WTC11 (cell line): Measurements from ENCODE around the gene GPR158. TPM values are rescaled to one million over a fixed set of nuclear protein-coding genes. Genes with fewer than 3 reads are reported as not detected.

Experiments used
- ATAC-seq: fragments of 200-7000 bp; cut with Tn5 transposase; 2 replicates; pipeline ENCODE4 v1.10.0; 2021; ENCODE audit warnings: mild to moderate bottlenecking, moderate library complexity
- CTCF ChIA-PET: fragments of 300-600 bp; sonication (Branson Sonifier 250); formaldehyde crosslinking; loops from one replicate; lab custom pipeline; 2021; ENCODE audit warnings: antibody characterized with exemption; lab: Charles Lee
- POLR2A ChIA-PET: fragments of 350-600 bp; sonication (Branson Sonifier 250); formaldehyde crosslinking; loops from one replicate; lab custom pipeline; 2021; ENCODE audit warnings: antibody characterized with exemption; lab: Charles Lee
- DNase-seq: peaks from one replicate; pipeline ENCODE4 v3.0.0; 2021; ENCODE audit warnings: low spot score
- H3K27ac Mint-ChIP-seq: 2 replicates; pipeline ENCODE4 v1.8.0; 2021; ENCODE audit warnings: mixed read lengths
- H3K27me3 Mint-ChIP-seq: 2 replicates; pipeline ENCODE4 v1.8.0; 2021; ENCODE audit warnings: low read depth, mild to moderate bottlenecking, moderate library complexity, mixed read lengths
- H3K36me3 Mint-ChIP-seq: 2 replicates; pipeline ENCODE4 v1.8.0; 2021; ENCODE audit warnings: mixed read lengths
- H3K4me1 Mint-ChIP-seq: 2 replicates; pipeline ENCODE4 v1.8.0; 2022; ENCODE audit warnings: mixed read lengths
- H3K4me3 Mint-ChIP-seq: 2 replicates; pipeline ENCODE4 v1.8.0; 2021; ENCODE audit warnings: mild to moderate bottlenecking, moderate library complexity, mixed read lengths
- H3K9me3 Mint-ChIP-seq: 2 replicates; pipeline ENCODE4 v1.8.0; 2021; ENCODE audit warnings: mixed read lengths
- CREB1 ChIP-seq: sonication (generic); formaldehyde crosslinking; IDR thresholded peaks from 2 replicates; pipeline ENCODE4 v1.8.0; 2023; ENCODE audit warnings: mild to moderate bottlenecking, missing genetic modification reagents
- FOXJ3 ChIP-seq: sonication (generic); formaldehyde crosslinking; IDR thresholded peaks from 2 replicates; pipeline ENCODE4 v1.9.0; 2021; ENCODE audit warnings: missing genetic modification reagents, mild to moderate bottlenecking, borderline replicate concordance
- GTF2I ChIP-seq: fragments of 250-450 bp; sonication (Bioruptor Pico); conservative IDR thresholded peaks from 2 replicates; pipeline ENCODE4 v1.4.0; 2021; ENCODE audit warnings: mild to moderate bottlenecking
- HMGA2 ChIP-seq: fragments of 250-450 bp; sonication (Bioruptor Pico); IDR thresholded peaks from 2 replicates; pipeline ENCODE4 v1.4.0; 2021; ENCODE audit warnings: mild to moderate bottlenecking, moderate library complexity
- RELA ChIP-seq: sonication (generic); formaldehyde crosslinking; IDR thresholded peaks from 2 replicates; pipeline ENCODE4 v1.8.1; 2022; ENCODE audit warnings: missing genetic modification reagents, mild to moderate bottlenecking, borderline replicate concordance
- ZBTB21 ChIP-seq: sonication (generic); formaldehyde crosslinking; IDR thresholded peaks from 2 replicates; pipeline ENCODE4 v1.8.1; 2023; ENCODE audit warnings: mild to moderate bottlenecking, missing genetic modification reagents, borderline replicate concordance
- ZNF121 ChIP-seq: sonication (generic); formaldehyde crosslinking; IDR thresholded peaks from 2 replicates; pipeline ENCODE4 v1.8.0; 2023; ENCODE audit warnings: missing genetic modification reagents
- ZNF138 ChIP-seq: sonication (generic); formaldehyde crosslinking; conservative IDR thresholded peaks from 2 replicates; pipeline ENCODE4 v1.8.1; 2022; ENCODE audit warnings: mild to moderate bottlenecking, moderate library complexity, missing genetic modification reagents
- ZNF232 ChIP-seq: sonication (generic); formaldehyde crosslinking; IDR thresholded peaks from 2 replicates; pipeline ENCODE4 v1.8.0; 2022; ENCODE audit warnings: mild to moderate bottlenecking, missing genetic modification reagents
- ZNF423 ChIP-seq: fragments of 250-450 bp; sonication (Bioruptor Pico); IDR thresholded peaks from 2 replicates; pipeline ENCODE4 v2.1.2; 2022; ENCODE audit warnings: mild to moderate bottlenecking, moderate library complexity
- total RNA-seq: library from RNA; stranded (reverse); gene quantifications from 3 replicates; pipeline ENCODE4 v1.2.3, GENCODE V29; 2021
- TF ChIP-seq, protein P1 (sequence below): sonication (generic); formaldehyde crosslinking; IDR thresholded peaks from 2 replicates; pipeline ENCODE4 v1.8.1; 2023; ENCODE audit warnings: mild to moderate bottlenecking, missing genetic modification reagents
- TF ChIP-seq, protein P2 (sequence below): sonication (generic); formaldehyde crosslinking; IDR thresholded peaks from 2 replicates; pipeline ENCODE4 v1.8.1; 2023; ENCODE audit warnings: mild to moderate bottlenecking, missing genetic modification reagents
- TF ChIP-seq, protein P3 (sequence below): sonication (generic); formaldehyde crosslinking; conservative IDR thresholded peaks from 2 replicates; pipeline ENCODE4 v1.8.1; 2022; ENCODE audit warnings: mild to moderate bottlenecking, missing genetic modification reagents
- TF ChIP-seq, protein P4 (sequence below): sonication (generic); formaldehyde crosslinking; IDR thresholded peaks from 2 replicates; pipeline ENCODE4 v1.8.1; 2023; ENCODE audit warnings: mild to moderate bottlenecking, missing genetic modification reagents, borderline replicate concordance
- TF ChIP-seq, protein P5 (sequence below): sonication (generic); formaldehyde crosslinking; IDR thresholded peaks from 2 replicates; pipeline ENCODE4 v1.8.1; 2023; ENCODE audit warnings: mild to moderate bottlenecking, moderate library complexity, missing genetic modification reagents

GPR158 gene
- total RNA-seq, 1 experiment from 2014 or later = 0.63 TPM

DNA sequence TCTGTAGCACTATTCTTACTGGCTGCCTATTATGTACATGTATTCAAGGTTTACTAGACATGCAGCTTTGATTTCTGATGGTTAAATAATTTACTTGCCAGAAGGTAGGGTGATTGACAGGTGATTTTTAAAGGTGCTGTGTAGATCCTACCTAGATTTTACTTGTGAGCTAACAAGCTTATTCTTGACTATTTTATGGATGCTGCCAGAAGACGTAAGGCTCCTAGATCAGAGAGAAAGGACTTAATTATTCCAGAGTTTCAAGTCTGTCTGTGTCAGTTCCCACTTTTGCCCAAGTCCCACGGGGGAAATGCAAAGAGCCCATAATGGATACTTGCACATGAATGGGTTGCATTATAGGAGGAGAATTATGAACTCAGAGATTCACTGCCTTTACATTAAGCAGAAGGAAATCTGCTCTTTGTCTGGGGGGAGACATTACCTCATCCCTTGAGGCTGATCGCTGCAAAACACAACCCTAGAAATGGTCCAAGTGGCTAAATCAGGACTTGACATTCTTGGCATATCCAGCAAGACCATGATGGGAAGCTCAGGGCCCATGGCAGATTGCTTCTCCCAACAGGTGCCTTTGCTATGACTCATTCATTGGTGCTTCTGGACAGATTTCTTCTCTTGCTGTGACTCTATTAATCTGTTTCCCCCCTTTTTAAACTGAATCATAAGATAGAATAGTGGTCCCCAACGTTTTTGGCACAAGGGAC is 32.1 kb downstream of the GPR158 start:
- no peak overlapping the region; the same call in 1 of the 2 replicates for H3K27ac Mint-ChIP-seq
- H3K36me3 Mint-ChIP-seq = no peaks in the 10 kb centered on the region
- CTCF ChIA-PET = interaction anchor here (1.0 kb wide), 1 partner anchor 20 kb away, joined by 3 read pairs; no protein-coding TSS in a partner anchor
- no peaks in the 10 kb centered on the region for H3K9me3 Mint-ChIP-seq
- POLR2A ChIA-PET = no interaction called here
- H3K27me3 Mint-ChIP-seq = no peaks in the 10 kb centered on the region; the same call in 1 of the 2 replicates
- peaks cover 11% of the 10 kb centered on the region for H3K4me1 Mint-ChIP-seq
- H3K4me3 Mint-ChIP-seq = no peak overlapping the region
- ATAC-seq (no peak), DNase-seq (no peak)
- TF ChIP-seq, protein P1, sequence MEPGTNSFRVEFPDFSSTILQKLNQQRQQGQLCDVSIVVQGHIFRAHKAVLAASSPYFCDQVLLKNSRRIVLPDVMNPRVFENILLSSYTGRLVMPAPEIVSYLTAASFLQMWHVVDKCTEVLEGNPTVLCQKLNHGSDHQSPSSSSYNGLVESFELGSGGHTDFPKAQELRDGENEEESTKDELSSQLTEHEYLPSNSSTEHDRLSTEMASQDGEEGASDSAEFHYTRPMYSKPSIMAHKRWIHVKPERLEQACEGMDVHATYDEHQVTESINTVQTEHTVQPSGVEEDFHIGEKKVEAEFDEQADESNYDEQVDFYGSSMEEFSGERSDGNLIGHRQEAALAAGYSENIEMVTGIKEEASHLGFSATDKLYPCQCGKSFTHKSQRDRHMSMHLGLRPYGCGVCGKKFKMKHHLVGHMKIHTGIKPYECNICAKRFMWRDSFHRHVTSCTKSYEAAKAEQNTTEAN (CRISPR knock-in tag) = no peak
- TF ChIP-seq, protein P2, sequence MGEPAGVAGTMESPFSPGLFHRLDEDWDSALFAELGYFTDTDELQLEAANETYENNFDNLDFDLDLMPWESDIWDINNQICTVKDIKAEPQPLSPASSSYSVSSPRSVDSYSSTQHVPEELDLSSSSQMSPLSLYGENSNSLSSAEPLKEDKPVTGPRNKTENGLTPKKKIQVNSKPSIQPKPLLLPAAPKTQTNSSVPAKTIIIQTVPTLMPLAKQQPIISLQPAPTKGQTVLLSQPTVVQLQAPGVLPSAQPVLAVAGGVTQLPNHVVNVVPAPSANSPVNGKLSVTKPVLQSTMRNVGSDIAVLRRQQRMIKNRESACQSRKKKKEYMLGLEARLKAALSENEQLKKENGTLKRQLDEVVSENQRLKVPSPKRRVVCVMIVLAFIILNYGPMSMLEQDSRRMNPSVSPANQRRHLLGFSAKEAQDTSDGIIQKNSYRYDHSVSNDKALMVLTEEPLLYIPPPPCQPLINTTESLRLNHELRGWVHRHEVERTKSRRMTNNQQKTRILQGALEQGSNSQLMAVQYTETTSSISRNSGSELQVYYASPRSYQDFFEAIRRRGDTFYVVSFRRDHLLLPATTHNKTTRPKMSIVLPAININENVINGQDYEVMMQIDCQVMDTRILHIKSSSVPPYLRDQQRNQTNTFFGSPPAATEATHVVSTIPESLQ (CRISPR knock-in tag) = no peak
- TF ChIP-seq RELA (CRISPR knock-in tag) (no peak), ZNF423 (CRISPR knock-in tag) (no peak), CREB1 (no peak), HMGA2 (no peak), GTF2I (CRISPR knock-in tag) (no peak), ZNF232 (CRISPR knock-in tag) (no peak), ZNF138 (no peak)
- TF ChIP-seq, protein P3, sequence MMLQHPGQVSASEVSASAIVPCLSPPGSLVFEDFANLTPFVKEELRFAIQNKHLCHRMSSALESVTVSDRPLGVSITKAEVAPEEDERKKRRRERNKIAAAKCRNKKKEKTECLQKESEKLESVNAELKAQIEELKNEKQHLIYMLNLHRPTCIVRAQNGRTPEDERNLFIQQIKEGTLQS (CRISPR knock-in tag) = no peak
- TF ChIP-seq, protein P4, sequence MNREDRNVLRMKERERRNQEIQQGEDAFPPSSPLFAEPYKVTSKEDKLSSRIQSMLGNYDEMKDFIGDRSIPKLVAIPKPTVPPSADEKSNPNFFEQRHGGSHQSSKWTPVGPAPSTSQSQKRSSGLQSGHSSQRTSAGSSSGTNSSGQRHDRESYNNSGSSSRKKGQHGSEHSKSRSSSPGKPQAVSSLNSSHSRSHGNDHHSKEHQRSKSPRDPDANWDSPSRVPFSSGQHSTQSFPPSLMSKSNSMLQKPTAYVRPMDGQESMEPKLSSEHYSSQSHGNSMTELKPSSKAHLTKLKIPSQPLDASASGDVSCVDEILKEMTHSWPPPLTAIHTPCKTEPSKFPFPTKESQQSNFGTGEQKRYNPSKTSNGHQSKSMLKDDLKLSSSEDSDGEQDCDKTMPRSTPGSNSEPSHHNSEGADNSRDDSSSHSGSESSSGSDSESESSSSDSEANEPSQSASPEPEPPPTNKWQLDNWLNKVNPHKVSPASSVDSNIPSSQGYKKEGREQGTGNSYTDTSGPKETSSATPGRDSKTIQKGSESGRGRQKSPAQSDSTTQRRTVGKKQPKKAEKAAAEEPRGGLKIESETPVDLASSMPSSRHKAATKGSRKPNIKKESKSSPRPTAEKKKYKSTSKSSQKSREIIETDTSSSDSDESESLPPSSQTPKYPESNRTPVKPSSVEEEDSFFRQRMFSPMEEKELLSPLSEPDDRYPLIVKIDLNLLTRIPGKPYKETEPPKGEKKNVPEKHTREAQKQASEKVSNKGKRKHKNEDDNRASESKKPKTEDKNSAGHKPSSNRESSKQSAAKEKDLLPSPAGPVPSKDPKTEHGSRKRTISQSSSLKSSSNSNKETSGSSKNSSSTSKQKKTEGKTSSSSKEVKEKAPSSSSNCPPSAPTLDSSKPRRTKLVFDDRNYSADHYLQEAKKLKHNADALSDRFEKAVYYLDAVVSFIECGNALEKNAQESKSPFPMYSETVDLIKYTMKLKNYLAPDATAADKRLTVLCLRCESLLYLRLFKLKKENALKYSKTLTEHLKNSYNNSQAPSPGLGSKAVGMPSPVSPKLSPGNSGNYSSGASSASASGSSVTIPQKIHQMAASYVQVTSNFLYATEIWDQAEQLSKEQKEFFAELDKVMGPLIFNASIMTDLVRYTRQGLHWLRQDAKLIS (CRISPR knock-in tag) = no peak
- TF ChIP-seq, protein P5, sequence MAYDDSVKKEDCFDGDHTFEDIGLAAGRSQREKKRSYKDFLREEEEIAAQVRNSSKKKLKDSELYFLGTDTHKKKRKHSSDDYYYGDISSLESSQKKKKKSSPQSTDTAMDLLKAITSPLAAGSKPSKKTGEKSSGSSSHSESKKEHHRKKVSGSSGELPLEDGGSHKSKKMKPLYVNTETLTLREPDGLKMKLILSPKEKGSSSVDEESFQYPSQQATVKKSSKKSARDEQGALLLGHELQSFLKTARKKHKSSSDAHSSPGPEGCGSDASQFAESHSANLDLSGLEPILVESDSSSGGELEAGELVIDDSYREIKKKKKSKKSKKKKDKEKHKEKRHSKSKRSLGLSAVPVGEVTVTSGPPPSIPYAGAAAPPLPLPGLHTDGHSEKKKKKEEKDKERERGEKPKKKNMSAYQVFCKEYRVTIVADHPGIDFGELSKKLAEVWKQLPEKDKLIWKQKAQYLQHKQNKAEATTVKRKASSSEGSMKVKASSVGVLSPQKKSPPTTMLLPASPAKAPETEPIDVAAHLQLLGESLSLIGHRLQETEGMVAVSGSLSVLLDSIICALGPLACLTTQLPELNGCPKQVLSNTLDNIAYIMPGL (CRISPR knock-in tag) = no peak

DNA sequence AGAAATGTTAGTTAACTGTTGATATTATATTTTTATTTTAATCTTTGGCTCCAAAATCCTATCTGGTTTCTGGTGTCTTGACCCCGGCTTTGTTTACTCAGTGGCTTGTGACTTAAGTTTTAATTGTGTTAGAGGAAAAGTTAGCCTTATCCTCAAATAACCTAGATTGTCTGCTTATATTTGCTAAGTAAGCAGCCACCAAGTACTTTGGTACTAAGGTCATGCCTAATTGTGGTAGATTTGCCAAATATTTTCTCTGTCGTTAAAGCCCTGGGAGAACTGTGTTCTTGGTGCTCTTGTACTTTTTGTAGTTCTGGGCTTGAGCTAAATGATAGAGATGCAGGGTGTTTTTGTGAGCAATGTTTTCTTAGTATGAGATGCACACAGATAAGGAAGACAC is 34.8 kb downstream of the GPR158 start:
- ATAC-seq = no peak

More for the DNA sequence above, 34.8 kb downstream of the GPR158 start:
- no peaks in the 10 kb centered on the region for H3K36me3 Mint-ChIP-seq
- POLR2A ChIA-PET = no interaction called here
- no peak overlapping the region; the same call in 1 of the 2 replicates for H3K27ac Mint-ChIP-seq
- CTCF ChIA-PET = no interaction called here
- H3K4me3 Mint-ChIP-seq = no peak overlapping the region
- DNase-seq = no peak
- no peaks in the 10 kb centered on the region for H3K9me3 Mint-ChIP-seq
- no peaks in the 10 kb centered on the region for H3K27me3 Mint-ChIP-seq
- TF ChIP-seq ZBTB21 (CRISPR knock-in tag) = no peak
- TF ChIP-seq, protein P3 (CRISPR knock-in tag) = no peak
- TF ChIP-seq FOXJ3 (CRISPR knock-in tag) = no peak
- TF ChIP-seq ZNF121 (CRISPR knock-in tag) = no peak
- H3K4me1 Mint-ChIP-seq = peaks cover 11% of the 10 kb centered on the region
